CD14-positive monocyte (primary cell): Measurements from ENCODE around the gene HERC6. TPM values are rescaled to one million over a fixed set of nuclear protein-coding genes. Genes with fewer than 3 reads are reported as not detected.

ENCODE experiments used
- DNase-seq, 3 donors: peaks; one replicate each; pipeline ENCODE4 v3.0.0-alpha.2; 2011 to 2022
- H2AFZ ChIP-seq: 2 replicates; pipeline ENCODE4 v1.6.0; 2012; ENCODE audit warnings: mild to moderate bottlenecking, low read depth, low read length, inconsistent platforms; ENCODE audit not compliant: insufficient read depth, poor library complexity, severe bottlenecking
- H3K27ac ChIP-seq, 2 donors: 1 replicate in 1 of 2; 2 replicates in 1 of 2; pipeline ENCODE4 v1.5.1; 2012 to 2013; ENCODE audit warnings: low read length in 2 of 2, control low read depth in 1 of 2, inconsistent platforms in 1 of 2, low read depth in 1 of 2, mild to moderate bottlenecking in 1 of 2
- H3K27me3 ChIP-seq, 2 donors: one replicate each; pipeline versions ENCODE4 v1.6.0 to v1.6.1; 2011 to 2013; ENCODE audit warnings: low read length in 2 of 2; ENCODE audit not compliant: control insufficient read depth in 2 of 2, insufficient read depth in 2 of 2
- H3K36me3 ChIP-seq, 2 donors: replicated peaks in 1 of 2; 1 replicate in 1 of 2; 2 replicates in 1 of 2; pipeline versions ENCODE4 v1.5.1 to v1.6.1; 2012 to 2013; ENCODE audit warnings: low read length in 2 of 2, control low read depth in 1 of 2, inconsistent platforms in 1 of 2, mild to moderate bottlenecking in 1 of 2; ENCODE audit not compliant: insufficient read depth in 2 of 2, control insufficient read depth in 1 of 2
- H3K4me1 ChIP-seq, 2 donors: 1 replicate in 1 of 2; 2 replicates in 1 of 2; pipeline versions ENCODE4 v1.5.1 to v1.6.1; 2012 to 2013; ENCODE audit warnings: low read length in 2 of 2, control low read depth in 1 of 2, inconsistent platforms in 1 of 2, mild to moderate bottlenecking in 1 of 2, moderate library complexity in 1 of 2; ENCODE audit not compliant: insufficient read depth in 2 of 2, control insufficient read depth in 1 of 2
- H3K4me2 ChIP-seq: replicated peaks from 2 replicates; pipeline ENCODE3; 2012; ENCODE audit warnings: low read length, moderate library complexity, mild to moderate bottlenecking; ENCODE audit not compliant: poor library complexity, severe bottlenecking; ENCODE audit errors: extremely low read depth
- H3K4me3 ChIP-seq, 3 experiments: fragments of 200-600 bp in 1 of 3; sonication (generic) in 1 of 3; replicated peaks in 1 of 3; 1 replicate in 2 of 3; 2 replicates in 1 of 3; pipeline ENCODE4 v1.5.1; 2011 to 2013; ENCODE audit warnings: low read length in 3 of 3, mild to moderate bottlenecking in 3 of 3, control low read depth in 2 of 3, low read depth in 2 of 3, inconsistent platforms in 1 of 3, moderate library complexity in 1 of 3
- H3K79me2 ChIP-seq: 2 replicates; pipeline ENCODE4 v1.6.0; 2012; ENCODE audit warnings: mild to moderate bottlenecking, control low read depth, inconsistent platforms, low read length, moderate library complexity; ENCODE audit not compliant: insufficient read depth
- H3K9ac ChIP-seq: 2 replicates; pipeline ENCODE4 v1.6.0; 2017; ENCODE audit warnings: low read length, mild to moderate bottlenecking; ENCODE audit not compliant: insufficient read depth, poor library complexity, severe bottlenecking
- H3K9me3 ChIP-seq, 2 donors: replicated peaks in 1 of 2; 1 replicate in 1 of 2; 2 replicates in 1 of 2; pipeline versions ENCODE4 v1.5.1 to v1.6.1; 2012 to 2013; ENCODE audit warnings: low read length in 2 of 2, control low read depth in 1 of 2; ENCODE audit not compliant: control insufficient read depth in 1 of 2, insufficient read depth in 1 of 2
- H4K20me1 ChIP-seq: 2 replicates; pipeline ENCODE4 v1.6.0; 2012; ENCODE audit warnings: mild to moderate bottlenecking, low read length, control low read depth, moderate library complexity; ENCODE audit not compliant: insufficient read depth
- H3K27ac Mint-ChIP-seq, 7 donors: one replicate each; pipeline ENCODE4 v1.8.0; 2020; ENCODE audit warnings: mild to moderate bottlenecking in 7 of 7, mixed read lengths in 7 of 7, moderate library complexity in 6 of 7, inconsistent platforms in 2 of 7
- H3K27me3 Mint-ChIP-seq, 3 donors: one replicate each; pipeline ENCODE4 v1.8.0; 2021 to 2022; ENCODE audit warnings: low read depth in 3 of 3, mild to moderate bottlenecking in 3 of 3, mixed read lengths in 3 of 3, moderate library complexity in 3 of 3, inconsistent platforms in 1 of 3
- H3K36me3 Mint-ChIP-seq, 2 donors: one replicate each; pipeline ENCODE4 v1.8.0; 2020; ENCODE audit warnings: mixed read lengths in 2 of 2, inconsistent platforms in 1 of 2, mild to moderate bottlenecking in 1 of 2
- H3K4me1 Mint-ChIP-seq: one replicate; pipeline ENCODE4 v1.8.0; 2020; ENCODE audit warnings: mild to moderate bottlenecking, mixed read lengths
- H3K4me3 Mint-ChIP-seq, 2 donors: one replicate each; pipeline ENCODE4 v1.8.0; 2020; ENCODE audit warnings: mild to moderate bottlenecking in 2 of 2, mixed read lengths in 2 of 2, moderate library complexity in 1 of 2
- H3K9me3 Mint-ChIP-seq, 7 donors: one replicate each; pipeline ENCODE4 v1.8.0; 2020 to 2022; ENCODE audit warnings: mixed read lengths in 7 of 7, mild to moderate bottlenecking in 6 of 7, moderate library complexity in 6 of 7, inconsistent platforms in 2 of 7
- CTCF ChIP-seq: fragments of 200-600 bp; IDR thresholded peaks from one replicate; pipeline ENCODE4 v1.8.0; 2022; ENCODE audit warnings: antibody characterized with exemption, mild to moderate bottlenecking
- WGBS: methylation state at CpG from one replicate; pipeline ENCODE4 v1.1.5; 2013; ENCODE audit warnings: missing lambda C conversion rate; ENCODE audit not compliant: insufficient coverage; 5-methylcytosine and 5-hydroxymethylcytosine counted together
- intact Hi-C, 2 donors: fragments of 100-400 bp; cut with micrococcal nuclease; formaldehyde crosslinking; loops; one replicate each; pipeline versions ENCODE4 v1.15.0 to v1.15.1; 2023
- polyA plus RNA-seq, 3 donors: library from polyadenylated mRNA; depleted of rRNA in 1 of 3; unstranded in 2 of 3; stranded (reverse) in 1 of 3; fragments of 300-500 nt in 2 of 3; fragments of >200 nt in 1 of 3; fragmentation: Illumina TruSeq in 2 of 3; gene quantifications; 1 replicate in 2 of 3; 2 replicates in 1 of 3; pipeline ENCODE4 v1.2.3, GENCODE V29; 2012 to 2021
- small RNA-seq: library from RNA; depleted of rRNA; stranded (forward); fragments of <200 nt; gene quantifications from one replicate; pipeline ENCODE3, GENCODE V24; 2012; ENCODE audit warnings: low read depth; ENCODE audit not compliant: insufficient read length

HERC6 gene
- polyA plus RNA-seq, 3 donors = 4.1 to 9.4 (median 6.1) TPM

- no peaks in the 10 kb centered on the region for H3K79me2 ChIP-seq
- WGBS = 36% methylated on average over 3 of the region's 4 CpGs
- H3K27me3 Mint-ChIP-seq = no peaks in the 10 kb centered on the region
- H3K4me1 ChIP-seq = no peaks in the 10 kb centered on the region
- intact Hi-C loops = no loop called here
- peaks cover 64 to 93% of the 10 kb centered on the region in 2 donors for H3K36me3 ChIP-seq
- no peaks in the 10 kb centered on the region for H4K20me1 ChIP-seq
- TF ChIP-seq CTCF = no peak
- H3K9ac ChIP-seq = no peak overlapping the region
- peak overlapping the region in 2 of 7 donors; percentile 59 to 70 for H3K27ac Mint-ChIP-seq
- H3K27ac ChIP-seq = peak overlapping the region in 1 of 2 donors; percentile 33
- no peak overlapping the region for H3K4me3 Mint-ChIP-seq
- no peaks in the 10 kb centered on the region for H3K4me1 Mint-ChIP-seq
- H3K9me3 Mint-ChIP-seq = no peaks in the 10 kb centered on the region
- no peak overlapping the region for H2AFZ ChIP-seq
- no peak for DNase-seq
- H3K9me3 ChIP-seq = no peaks in the 10 kb centered on the region
- no peaks in the 10 kb centered on the region for H3K27me3 ChIP-seq
- H3K36me3 Mint-ChIP-seq = peaks cover 46 to 79% of the 10 kb centered on the region in 2 donors
- H3K4me3 ChIP-seq = no peak overlapping the region
- H3K4me2 ChIP-seq = no peak overlapping the region
Observed at GRCh38 chr4:88489100-88489761, 110.6 kb downstream of the HERC6 start.

Small RNA genes lying within 50 kb of the gene (small RNA-seq; reads per million reads assigned to genes)
- gene RF00019 = not detected

Other genes with a start within 250 kb of the HERC6 start
- not detected for gene ABCG2, start 220.2 kb upstream of the HERC6 start, polyA plus RNA-seq
- 10 to 100 TPM in 1 of 3 donors, 1 to 10 TPM in 2; 5.7 to 11.0 (median 7.0) TPM for gene PPM1K, start 94.3 kb upstream of the HERC6 start, polyA plus RNA-seq
- gene HERC5, start 78.3 kb downstream of the HERC6 start, polyA plus RNA-seq = 10 to 100 TPM in 1 of 3 donors, 1 to 10 TPM in 2; 2.9 to 10.4 (median 8.1) TPM
- gene PYURF, start 144.9 kb downstream of the HERC6 start, polyA plus RNA-seq = 100 to 1,000 TPM in 2 of 3 donors, 10 to 100 TPM in 1; 18.8 to 227 (median 220) TPM
- 10 to 100 TPM; 30.5 to 36.9 (median 36.7) TPM for gene HERC3, start 213.6 kb downstream of the HERC6 start, polyA plus RNA-seq